Parathyroid adenoma (tissue), 2 donors: ENCODE results near the gene PTBP1.

ENCODE experiments used
- H2AFZ ChIP-seq: fragments of 300-600 bp; sonication (generic); one replicate; pipeline ENCODE4 v1.7.0; 2017; ENCODE audit warnings: antibody characterized with exemption, mild to moderate bottlenecking
- H3K27ac ChIP-seq: fragments of 300-600 bp; sonication (generic); one replicate; pipeline ENCODE4 v1.7.0; 2017
- H3K27me3 ChIP-seq: fragments of 300-600 bp; sonication (generic); one replicate; pipeline ENCODE4 v1.7.0; 2017; ENCODE audit warnings: low read length; ENCODE audit not compliant: control insufficient read depth, insufficient read depth
- H3K36me3 ChIP-seq: fragments of 300-600 bp; sonication (generic); one replicate; pipeline ENCODE4 v1.7.0; 2017; ENCODE audit warnings: low read length; ENCODE audit not compliant: control insufficient read depth, insufficient read depth
- H3K4me1 ChIP-seq: fragments of 300-600 bp; sonication (generic); one replicate; pipeline ENCODE4 v1.7.0; 2017; ENCODE audit warnings: control low read depth
- H3K4me2 ChIP-seq: fragments of 300-600 bp; sonication (generic); one replicate; pipeline ENCODE4 v1.7.0; 2017; ENCODE audit warnings: low read length
- H3K4me3 ChIP-seq: fragments of 300-600 bp; sonication (generic); one replicate; pipeline ENCODE4 v1.7.0; 2017; ENCODE audit warnings: low read depth, low read length
- H3K79me2 ChIP-seq: fragments of 300-600 bp; sonication (generic); one replicate; pipeline ENCODE4 v1.7.0; 2017; ENCODE audit warnings: control low read depth
- H3K9ac ChIP-seq: fragments of 300-600 bp; sonication (generic); one replicate; pipeline ENCODE4 v1.7.0; 2017; ENCODE audit warnings: mild to moderate bottlenecking
- H3K9me3 ChIP-seq: fragments of 300-600 bp; sonication (generic); one replicate; pipeline ENCODE4 v1.7.0; 2017; ENCODE audit warnings: low read length; ENCODE audit not compliant: control insufficient read depth
- TF ChIP-seq, protein P1 (sequence below): fragments of 300-600 bp; sonication (generic); IDR thresholded peaks from one replicate; pipeline ENCODE4 v1.7.0; 2017; ENCODE audit warnings: antibody characterized with exemption, mild to moderate bottlenecking
- donor health status: primary hyperparathyroidism.

PTBP1 gene

GRCh38 chr19:810883-811489, 13.7 kb downstream of the PTBP1 start:
- Histone ChIP-seq H2AFZ (no peak overlapping the region), H3K9me3 (no peaks in the 10 kb centered on the region), H3K27me3 (no peaks in the 10 kb centered on the region), H3K36me3 (no peaks in the 10 kb centered on the region), H3K27ac (no peak overlapping the region), H3K79me2 (peaks cover 17% of the 10 kb centered on the region), H3K4me1 (no peaks in the 10 kb centered on the region), H3K4me2 (no peak overlapping the region), H3K9ac (no peak overlapping the region), H3K4me3 (no peak overlapping the region)
- TF ChIP-seq, protein P1, sequence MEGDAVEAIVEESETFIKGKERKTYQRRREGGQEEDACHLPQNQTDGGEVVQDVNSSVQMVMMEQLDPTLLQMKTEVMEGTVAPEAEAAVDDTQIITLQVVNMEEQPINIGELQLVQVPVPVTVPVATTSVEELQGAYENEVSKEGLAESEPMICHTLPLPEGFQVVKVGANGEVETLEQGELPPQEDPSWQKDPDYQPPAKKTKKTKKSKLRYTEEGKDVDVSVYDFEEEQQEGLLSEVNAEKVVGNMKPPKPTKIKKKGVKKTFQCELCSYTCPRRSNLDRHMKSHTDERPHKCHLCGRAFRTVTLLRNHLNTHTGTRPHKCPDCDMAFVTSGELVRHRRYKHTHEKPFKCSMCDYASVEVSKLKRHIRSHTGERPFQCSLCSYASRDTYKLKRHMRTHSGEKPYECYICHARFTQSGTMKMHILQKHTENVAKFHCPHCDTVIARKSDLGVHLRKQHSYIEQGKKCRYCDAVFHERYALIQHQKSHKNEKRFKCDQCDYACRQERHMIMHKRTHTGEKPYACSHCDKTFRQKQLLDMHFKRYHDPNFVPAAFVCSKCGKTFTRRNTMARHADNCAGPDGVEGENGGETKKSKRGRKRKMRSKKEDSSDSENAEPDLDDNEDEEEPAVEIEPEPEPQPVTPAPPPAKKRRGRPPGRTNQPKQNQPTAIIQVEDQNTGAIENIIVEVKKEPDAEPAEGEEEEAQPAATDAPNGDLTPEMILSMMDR: no peak

DNA sequence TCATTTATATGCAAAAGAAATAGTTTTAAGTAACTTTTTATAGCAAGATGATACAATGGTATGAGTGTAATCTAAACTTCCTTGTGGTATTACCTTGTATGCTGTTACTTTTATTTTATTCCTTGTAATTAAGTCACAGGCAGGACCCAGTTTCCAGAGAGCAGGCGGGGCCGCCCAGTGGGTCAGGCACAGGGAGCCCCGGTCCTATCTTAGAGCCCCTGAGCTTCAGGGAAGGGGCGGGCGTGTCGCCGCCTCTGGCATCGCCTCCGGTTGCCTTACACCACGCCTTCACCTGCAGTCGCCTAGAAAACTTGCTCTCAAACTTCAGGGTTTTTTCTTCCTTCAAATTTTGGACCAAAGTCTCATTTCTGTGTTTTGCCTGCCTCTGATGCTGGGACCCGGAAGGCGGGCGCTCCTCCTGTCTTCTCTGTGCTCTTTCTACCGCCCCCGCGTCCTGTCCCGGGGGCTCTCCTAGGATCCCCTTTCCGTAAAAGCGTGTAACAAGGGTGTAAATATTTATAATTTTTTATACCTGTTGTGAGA, 14.3 kb downstream of the PTBP1 start:
- no peak overlapping the region for H3K9ac ChIP-seq
- TF ChIP-seq, protein P1: no peak
- peaks cover 13% of the 10 kb centered on the region for H3K79me2 ChIP-seq
- no peaks in the 10 kb centered on the region for H3K36me3 ChIP-seq
- no peak overlapping the region for H2AFZ ChIP-seq
- H3K27ac ChIP-seq: no peak overlapping the region
- H3K4me3 ChIP-seq: no peak overlapping the region
- H3K4me1 ChIP-seq: no peaks in the 10 kb centered on the region
- H3K4me2 ChIP-seq: no peak overlapping the region
- H3K27me3 ChIP-seq: no peaks in the 10 kb centered on the region
- H3K9me3 ChIP-seq: no peaks in the 10 kb centered on the region

GRCh38 chr19:812049-812746, 14.9 kb downstream of the PTBP1 start:
- Histone ChIP-seq H3K36me3 (no peaks in the 10 kb centered on the region), H2AFZ (no peak overlapping the region), H3K79me2 (peaks cover 9% of the 10 kb centered on the region), H3K4me1 (no peaks in the 10 kb centered on the region), H3K9ac (no peak overlapping the region), H3K27ac (no peak overlapping the region), H3K4me2 (no peak overlapping the region), H3K4me3 (no peak overlapping the region), H3K27me3 (no peaks in the 10 kb centered on the region), H3K9me3 (no peaks in the 10 kb centered on the region)
- TF ChIP-seq, protein P1: no peak

GRCh38 chr19:812747-813218, 15.5 kb downstream of the PTBP1 start:
- Histone ChIP-seq H3K9ac (no peak overlapping the region), H3K4me1 (no peaks in the 10 kb centered on the region), H3K27ac (no peak overlapping the region), H3K4me2 (no peak overlapping the region), H3K9me3 (no peaks in the 10 kb centered on the region), H3K36me3 (no peaks in the 10 kb centered on the region), H2AFZ (no peak overlapping the region), H3K79me2 (peaks cover 6% of the 10 kb centered on the region), H3K27me3 (no peaks in the 10 kb centered on the region), H3K4me3 (no peak overlapping the region)
- TF ChIP-seq, protein P1: no peak
